ENCODE data around the gene SCFD2. TPM values are rescaled to one million over a fixed set of nuclear protein-coding genes. Genes with fewer than 3 reads are reported as not detected.

The SCFD2 gene
- total RNA-seq, 1 donor from 2014 or later = 10.7 TPM

GRCh38 chr4:52869196-52869595, 496.7 kb downstream of the SCFD2 start:
- Mint-ChIP-seq H3K27me3 (ENCODE audit: low read depth) (no peaks in the 10 kb centered on the region), H3K4me1 (ENCODE audit: low read depth) (peaks cover 49% of the 10 kb centered on the region), H3K4me3 (ENCODE audit: unreplicated experiment) (no peak overlapping the region), H3K36me3 (ENCODE audit: low read depth) (peaks cover 20% of the 10 kb centered on the region), H3K9me3 (ENCODE audit: low read depth) (no peaks in the 10 kb centered on the region), H3K27ac (ENCODE audit: unreplicated experiment) (peak overlapping the region; percentile 74)
- no peak for TF ChIP-seq CTCF (IDR thresholded peaks at IDR 0.05)
- no peak for DNase-seq (ENCODE audit: low spot score)

DNA sequence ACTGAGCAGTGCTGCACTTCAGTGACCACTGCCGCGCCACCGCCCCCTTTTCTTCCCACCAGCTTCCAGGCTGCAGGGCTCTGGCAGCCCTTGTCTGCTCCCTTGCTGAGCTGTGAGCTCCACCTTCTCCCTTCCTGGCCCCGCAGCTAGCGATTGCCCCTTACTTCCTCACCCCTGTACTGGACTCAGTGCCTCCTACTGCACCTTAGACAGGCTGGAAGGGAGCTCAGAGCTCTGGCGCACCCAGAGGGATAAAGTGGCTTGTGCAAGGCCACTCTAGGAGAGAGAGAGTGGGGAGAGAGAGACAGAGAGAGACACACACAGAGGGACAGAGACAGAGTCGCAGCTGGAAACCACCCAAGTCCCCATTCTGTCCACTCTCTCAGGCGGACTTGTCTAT, 497.7 kb downstream of the SCFD2 start:
- no peak for DNase-seq (ENCODE audit: low spot score)
- H3K9me3 Mint-ChIP-seq (ENCODE audit: low read depth) = no peaks in the 10 kb centered on the region
- peak; percentile 27 for TF ChIP-seq CTCF (IDR thresholded peaks at IDR 0.05)
- H3K27me3 Mint-ChIP-seq (ENCODE audit: low read depth) = no peaks in the 10 kb centered on the region
- H3K4me3 Mint-ChIP-seq (ENCODE audit: unreplicated experiment) = no peak overlapping the region
- peaks cover 18% of the 10 kb centered on the region for H3K36me3 Mint-ChIP-seq (ENCODE audit: low read depth)
- H3K4me1 Mint-ChIP-seq (ENCODE audit: low read depth) = peaks cover 60% of the 10 kb centered on the region
- H3K27ac Mint-ChIP-seq (ENCODE audit: unreplicated experiment) = peak overlapping the region; percentile 75

DNA sequence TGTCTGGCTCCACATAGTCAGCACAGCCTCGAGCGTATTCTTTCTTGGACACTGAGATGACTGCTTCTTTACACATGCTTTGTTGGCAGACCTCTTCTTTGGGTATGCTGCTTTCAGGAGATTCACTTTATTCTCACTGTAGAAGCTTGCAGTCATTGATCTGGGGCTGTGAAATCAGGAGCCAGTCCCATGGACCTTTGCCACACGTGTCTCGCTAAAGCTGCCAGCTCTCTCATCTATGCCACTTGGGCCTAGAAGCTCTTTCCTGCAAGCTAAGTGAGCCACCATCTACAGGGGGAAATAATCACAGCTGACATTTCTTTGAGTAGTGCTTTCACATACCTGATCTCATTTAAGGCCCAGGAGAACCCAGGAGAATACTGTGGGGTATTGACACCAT, 498.7 kb downstream of the SCFD2 start:
- no peak for DNase-seq (ENCODE audit: low spot score)
- H3K27me3 Mint-ChIP-seq (ENCODE audit: low read depth) = no peaks in the 10 kb centered on the region
- TF ChIP-seq CTCF (IDR thresholded peaks at IDR 0.05) = no peak
- H3K36me3 Mint-ChIP-seq (ENCODE audit: low read depth) = peaks cover 16% of the 10 kb centered on the region
- no peaks in the 10 kb centered on the region for H3K9me3 Mint-ChIP-seq (ENCODE audit: low read depth)
- no peak overlapping the region for H3K4me3 Mint-ChIP-seq (ENCODE audit: unreplicated experiment)
- H3K4me1 Mint-ChIP-seq (ENCODE audit: low read depth) = peaks cover 64% of the 10 kb centered on the region
- peak overlapping the region; percentile 37 for H3K27ac Mint-ChIP-seq (ENCODE audit: unreplicated experiment)

DNA sequence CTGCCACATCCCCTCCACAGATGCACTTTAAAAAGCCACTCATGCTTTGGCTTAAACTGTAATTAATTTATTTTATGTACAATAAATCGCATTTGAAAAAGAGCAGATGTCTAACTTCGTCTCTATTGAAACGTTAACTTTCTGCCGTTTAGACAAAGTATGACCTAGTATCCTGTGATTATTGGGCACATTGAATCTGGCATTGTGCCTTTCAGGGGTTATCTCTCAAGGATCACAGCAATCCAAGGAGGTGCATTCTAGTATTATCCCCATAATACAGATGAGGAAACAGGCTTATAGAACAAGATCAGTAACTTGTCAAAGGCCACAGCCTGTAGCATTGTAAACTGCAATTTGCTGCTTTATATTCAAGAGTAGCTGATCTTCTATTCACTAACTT, 499.1 kb downstream of the SCFD2 start:
- peaks cover 16% of the 10 kb centered on the region for H3K36me3 Mint-ChIP-seq (ENCODE audit: low read depth)
- DNase-seq (ENCODE audit: low spot score) = no peak
- H3K27me3 Mint-ChIP-seq (ENCODE audit: low read depth) = no peaks in the 10 kb centered on the region
- no peak overlapping the region for H3K27ac Mint-ChIP-seq (ENCODE audit: unreplicated experiment)
- TF ChIP-seq CTCF (IDR thresholded peaks at IDR 0.05) = no peak
- H3K4me3 Mint-ChIP-seq (ENCODE audit: unreplicated experiment) = no peak overlapping the region
- H3K4me1 Mint-ChIP-seq (ENCODE audit: low read depth) = peaks cover 64% of the 10 kb centered on the region
- H3K9me3 Mint-ChIP-seq (ENCODE audit: low read depth) = no peaks in the 10 kb centered on the region

DNA sequence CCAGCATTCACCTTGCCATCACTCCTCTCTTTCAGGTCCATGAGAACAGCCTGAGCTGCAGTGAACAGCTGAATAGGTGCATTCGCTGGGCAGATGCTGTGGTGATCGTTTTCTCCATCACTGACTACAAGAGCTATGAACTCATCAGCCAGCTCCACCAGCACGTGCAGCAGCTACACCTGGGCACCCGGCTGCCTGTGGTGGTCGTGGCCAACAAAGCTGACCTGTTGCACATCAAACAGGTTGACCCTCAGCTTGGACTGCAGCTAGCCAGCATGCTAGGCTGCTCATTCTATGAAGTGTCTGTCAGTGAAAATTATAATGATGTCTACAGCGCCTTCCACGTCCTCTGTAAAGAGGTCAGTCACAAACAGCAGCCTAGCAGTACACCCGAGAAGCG, 500.6 kb downstream of the SCFD2 start:
- H3K4me3 Mint-ChIP-seq (ENCODE audit: unreplicated experiment) = peak overlapping the region; percentile 83
- no peaks in the 10 kb centered on the region for H3K27me3 Mint-ChIP-seq (ENCODE audit: low read depth)
- peaks cover 70% of the 10 kb centered on the region for H3K4me1 Mint-ChIP-seq (ENCODE audit: low read depth)
- DNase-seq (ENCODE audit: low spot score) = no peak
- TF ChIP-seq CTCF (IDR thresholded peaks at IDR 0.05) = no peak
- peak overlapping the region; percentile 32 for H3K27ac Mint-ChIP-seq (ENCODE audit: unreplicated experiment)
- peaks cover 10% of the 10 kb centered on the region for H3K36me3 Mint-ChIP-seq (ENCODE audit: low read depth)
- no peaks in the 10 kb centered on the region for H3K9me3 Mint-ChIP-seq (ENCODE audit: low read depth)
